ENCODE results near the gene CD44. TPM values are rescaled to one million over a fixed set of nuclear protein-coding genes. Genes with fewer than 3 reads are reported as not detected.

The CD44 gene
- total and polyA plus RNA-seq, 12 donors, result 7.0 to 104 (median 25.2) TPM

- H3K4me3 ChIP-seq, result no peak overlapping the region
- H3K27ac ChIP-seq, result peak overlapping the region in 1 of 10 donors; percentile 87
- intact Hi-C loops (cut with DNase I), result loop anchor here in 1 of 10 donors (10.0 kb wide), 1 partner anchor 138 kb away; no protein-coding TSS in a partner anchor
- peaks cover 5 to 100% (median 54%) of the 10 kb centered on the region in 9 donors for H3K4me1 ChIP-seq
- 93 to 96% methylated on average over 2 of the region's 2 CpGs for WGBS, 2 donors
- peaks cover 0 to 9% (median 0%) of the 10 kb centered on the region in 9 donors for H3K36me3 ChIP-seq
- H3K27me3 ChIP-seq, result no peaks in the 10 kb centered on the region
- no peaks in the 10 kb centered on the region for H3K9me3 ChIP-seq
- DNase-seq (no peak), ATAC-seq (no peak)
- TF ChIP-seq, protein P1, sequence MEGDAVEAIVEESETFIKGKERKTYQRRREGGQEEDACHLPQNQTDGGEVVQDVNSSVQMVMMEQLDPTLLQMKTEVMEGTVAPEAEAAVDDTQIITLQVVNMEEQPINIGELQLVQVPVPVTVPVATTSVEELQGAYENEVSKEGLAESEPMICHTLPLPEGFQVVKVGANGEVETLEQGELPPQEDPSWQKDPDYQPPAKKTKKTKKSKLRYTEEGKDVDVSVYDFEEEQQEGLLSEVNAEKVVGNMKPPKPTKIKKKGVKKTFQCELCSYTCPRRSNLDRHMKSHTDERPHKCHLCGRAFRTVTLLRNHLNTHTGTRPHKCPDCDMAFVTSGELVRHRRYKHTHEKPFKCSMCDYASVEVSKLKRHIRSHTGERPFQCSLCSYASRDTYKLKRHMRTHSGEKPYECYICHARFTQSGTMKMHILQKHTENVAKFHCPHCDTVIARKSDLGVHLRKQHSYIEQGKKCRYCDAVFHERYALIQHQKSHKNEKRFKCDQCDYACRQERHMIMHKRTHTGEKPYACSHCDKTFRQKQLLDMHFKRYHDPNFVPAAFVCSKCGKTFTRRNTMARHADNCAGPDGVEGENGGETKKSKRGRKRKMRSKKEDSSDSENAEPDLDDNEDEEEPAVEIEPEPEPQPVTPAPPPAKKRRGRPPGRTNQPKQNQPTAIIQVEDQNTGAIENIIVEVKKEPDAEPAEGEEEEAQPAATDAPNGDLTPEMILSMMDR (IDR thresholded peaks at IDR 0.05), result no peak
Observed at GRCh38 chr11:35163209-35163608, 24.2 kb downstream of the CD44 start.

- intact Hi-C loops (cut with DNase I), result loop anchor here in 1 of 10 donors (10.0 kb wide), 1 partner anchor 139 kb away; no protein-coding TSS in a partner anchor
- DNase-seq, result no peak
- TF ChIP-seq, protein P1 (IDR thresholded peaks at IDR 0.05), result peak in 1 of 9 donors; percentile 7
- 65 to 68% methylated on average over 3 of the region's 3 CpGs for WGBS, 2 donors
- H3K36me3 ChIP-seq, result peaks cover 0 to 11% (median 0%) of the 10 kb centered on the region in 9 donors
- H3K9me3 ChIP-seq, result no peaks in the 10 kb centered on the region
- H3K4me3 ChIP-seq, result no peak overlapping the region
- no peak for ATAC-seq
- H3K27ac ChIP-seq, result peak overlapping the region in 1 of 10 donors; percentile 87
- H3K27me3 ChIP-seq, result no peaks in the 10 kb centered on the region
- peaks cover 5 to 100% (median 54%) of the 10 kb centered on the region in 9 donors for H3K4me1 ChIP-seq
Observed at GRCh38 chr11:35163702-35164496, 24.9 kb downstream of the CD44 start.

GRCh38 chr11:35165030-35165422, 26.1 kb downstream of the CD44 start:
- DNase-seq, result no peak
- peaks cover 5 to 97% (median 44%) of the 10 kb centered on the region in 9 donors for H3K4me1 ChIP-seq
- peaks cover 0 to 13% (median 0%) of the 10 kb centered on the region in 9 donors for H3K36me3 ChIP-seq
- no peaks in the 10 kb centered on the region for H3K9me3 ChIP-seq
- no peak for ATAC-seq
- no peak overlapping the region for H3K4me3 ChIP-seq
- WGBS, 2 donors, result 93 to 95% methylated on average over 1 of the region's 1 CpG
- H3K27ac ChIP-seq, result peak overlapping the region in 2 of 10 donors; percentile 47 to 87
- no peaks in the 10 kb centered on the region for H3K27me3 ChIP-seq
- TF ChIP-seq, protein P1 (IDR thresholded peaks at IDR 0.05), result no peak
- intact Hi-C loops (cut with DNase I), result loop anchor here in 1 of 10 donors (10.0 kb wide), 1 partner anchor 140 kb away; no protein-coding TSS in a partner anchor

GRCh38 chr11:35165423-35166368, 26.7 kb downstream of the CD44 start:
- WGBS, 2 donors, result 68 to 76% methylated on average over 8 of the region's 8 CpGs
- no peaks in the 10 kb centered on the region for H3K9me3 ChIP-seq
- peaks cover 5 to 97% (median 45%) of the 10 kb centered on the region in 9 donors for H3K4me1 ChIP-seq
- peaks cover 0 to 9% (median 0%) of the 10 kb centered on the region in 9 donors for H3K36me3 ChIP-seq
- peak overlapping the region in 5 of 10 donors; percentile 44 to 87 (median 60) for H3K27ac ChIP-seq
- intact Hi-C loops (cut with DNase I), result loop anchor here in 1 of 10 donors (10.0 kb wide), 1 partner anchor 141 kb away; no protein-coding TSS in a partner anchor
- no peaks in the 10 kb centered on the region for H3K27me3 ChIP-seq
- ATAC-seq (peak in 6 of 8 donors; percentile 23 to 51 (median 42)), DNase-seq (peak in 1 of 2 donors; percentile 43)
- TF ChIP-seq, protein P1 (IDR thresholded peaks at IDR 0.05), result no peak
- H3K4me3 ChIP-seq, result peak overlapping the region in 1 of 10 donors; percentile 10
